Heart left ventricle (tissue), 16 donors: Measurements from ENCODE around the gene OR8B2. TPM values are rescaled to one million over a fixed set of nuclear protein-coding genes. Genes with fewer than 3 reads are reported as not detected.

ENCODE experiments used
- ATAC-seq, 4 donors: fragments of 200-7000 bp; cut with Tn5 transposase; one replicate each; pipeline ENCODE4 v1.9.1; 2020 to 2022; ENCODE audit warnings: moderate library complexity in 4 of 4, mild to moderate bottlenecking in 3 of 4, moderate number of reproducible peaks in 1 of 4
- DNase-seq, 5 donors: peaks; one replicate each; pipeline ENCODE4 v3.0.0-alpha.2; 2020
- H3K27ac ChIP-seq, 12 donors: fragments of 200-600 bp; sonication (generic) in 4 of 12; one replicate each; pipeline versions ENCODE4 v1.5.0 to v1.8.0; 2016 to 2022; ENCODE audit warnings: mild to moderate bottlenecking in 2 of 12
- H3K27me3 ChIP-seq, 9 donors: fragments of 200-600 bp; sonication (generic) in 2 of 9; one replicate each; pipeline versions ENCODE4 v1.5.1 to v1.8.0; 2016 to 2022; ENCODE audit warnings: mild to moderate bottlenecking in 3 of 9
- H3K36me3 ChIP-seq, 9 donors: fragments of 200-600 bp; sonication (generic) in 2 of 9; one replicate each; pipeline versions ENCODE4 v1.5.0 to v1.8.0; 2018 to 2022; ENCODE audit warnings: mild to moderate bottlenecking in 2 of 9
- H3K4me1 ChIP-seq, 12 donors: fragments of 200-600 bp; sonication (generic) in 4 of 12; one replicate each; pipeline versions ENCODE4 v1.5.0 to v1.8.0; 2016 to 2022; ENCODE audit warnings: mild to moderate bottlenecking in 3 of 12
- H3K4me3 ChIP-seq, 12 donors: fragments of 200-600 bp; sonication (generic) in 4 of 12; one replicate each; pipeline versions ENCODE4 v1.5.0 to v1.8.0; 2017 to 2022; ENCODE audit warnings: mild to moderate bottlenecking in 9 of 12, moderate library complexity in 4 of 12
- H3K9me3 ChIP-seq, 12 donors: fragments of 200-600 bp; sonication (generic) in 4 of 12; one replicate each; pipeline versions ENCODE4 v1.5.0 to v1.8.0; 2016 to 2022; ENCODE audit warnings: mild to moderate bottlenecking in 1 of 12
- CTCF ChIP-seq, 12 donors: fragments of 200-600 bp; sonication (generic) in 4 of 12; IDR thresholded peaks; one replicate each; pipeline versions ENCODE4 v1.5.0 to v1.8.0; 2018 to 2022; ENCODE audit warnings: antibody characterized with exemption in 12 of 12, mild to moderate bottlenecking in 5 of 12
- POLR2A ChIP-seq, 2 donors: fragments of 450-650 bp; IDR thresholded peaks; one replicate each; pipeline ENCODE4 v1.6.1; 2017; ENCODE audit warnings: antibody characterized with exemption in 2 of 2, mild to moderate bottlenecking in 2 of 2, moderate library complexity in 2 of 2
- WGBS, 4 donors: extraction: QIAGEN DNeasy Blood & Tissue Kit in 2 of 4; methylation state at CpG; one replicate each; pipeline versions ENCODE4 v1.1.5 to v1.1.7; 2013 to 2018; 5-methylcytosine and 5-hydroxymethylcytosine counted together
- intact Hi-C, 10 donors: fragments of 100-400 bp; cut with DNase I; formaldehyde crosslinking; loops; one replicate each; pipeline versions ENCODE4 v1.11.1 to v1.14.2; 2022
- long read RNA-seq, 3 donors: library from polyadenylated mRNA; unstranded; transcript quantifications; one replicate each; pipeline ENCODE4 v2.0.0, GENCODE V29; 2020 to 2021
- polyA plus RNA-seq, 2 donors: library from polyadenylated mRNA; stranded (reverse); fragments of 200-250 nt; gene quantifications; one replicate each; pipeline ENCODE4 v1.2.3, GENCODE V29; 2013
- total RNA-seq, 9 donors: library from RNA; depleted of rRNA in 2 of 9; stranded (reverse); fragments of >200 nt in 2 of 9; fragmentation: NEBNext Ultra II Directional in 3 of 9; extraction: Animal tissue kit (Norgen Biotek cat#: 25700) in 3 of 9; gene quantifications; one replicate each; pipeline versions ENCODE4 v1.1.0 to v1.2.4, GENCODE V29; 2016 to 2023
- donor health status: ischemic (EF 13 %, LVEDD 7.1; RV severe dilation, severe dysfunction).
- donor health status: healthy with polysubstance abuse.
- donor health status: DM: no; HTN: yes; CAD: no.
- donor health status: DM: no; HTN: no; CAD: no.
- donor health status: ischemic (EF 25% LVEDD 6.9; RV normal size, moderate dysfunction).
- donor health status: ischemic (EF 25% LVEDD 5.7; RV mildly dilated, moderate dysfunction).
- donor health status: healthy.
- donor health status: DM: yes; HTN: yes; CAD: no.
- donor health status: ischemic (EF 35%, LVEDD 5.7; RV mildly dilated, moderate dysfunction).
- donor health status: nonischemic (EF 11% LVEDD 7.7; RV severe dilation, severe dysfunction).
- donor health status: DM: yes; HTN: yes; CAD: no.
- donor health status: PGD.
- donor health status: ischemic (EF 29% LVEDD 5.4; RV normal size, mild dysfunction).
- donor health status: nonischemic (EF 23%, LVEDD 6.1; RV moderate dilation, normal function).

The OR8B2 gene
- not detected for total RNA-seq
- not detected for polyA plus RNA-seq
- long read RNA-seq, donor 1: 0 reads
- long read RNA-seq, donor 2: 0 reads
- long read RNA-seq, donor 3: 0 reads

DNA sequence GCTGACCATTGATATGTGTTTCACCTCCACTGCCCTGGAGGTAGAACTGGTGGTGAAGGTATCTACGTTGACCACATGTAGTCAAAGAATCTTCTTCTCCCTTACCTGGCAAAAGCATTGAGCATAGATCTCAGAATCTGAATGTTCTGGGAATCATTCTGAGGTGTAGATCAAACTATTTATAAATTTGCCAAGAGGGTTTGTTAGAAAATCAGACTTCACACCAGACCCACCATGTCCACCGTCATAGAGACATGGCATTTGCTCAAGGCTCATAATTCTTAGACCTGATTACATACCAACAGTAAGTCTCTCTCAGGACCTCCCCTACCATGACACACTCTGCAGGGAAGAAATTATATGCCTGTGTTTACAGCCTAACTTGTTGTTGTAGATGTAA, at the start of gene OR8B2:
TSS of gene OR8B2 (minus strand) at position 101 of the 400 bp plus-strand sequence. CDS start 1,156 bp downstream, outside the sequence.
- Histone ChIP-seq H3K4me3 (no peak within 1 kb of the TSS), H3K27ac (no peak within 1 kb of the TSS), H3K9me3 (no peaks in the 10 kb centered on the region), H3K27me3 (no peaks in the 10 kb centered on the region), H3K36me3 (no peaks in the 10 kb centered on the region), H3K4me1 (no peaks in the 10 kb centered on the region)
- no peak for DNase-seq
- ATAC-seq: no peak
- no peak for TF ChIP-seq CTCF (IDR thresholded peaks at IDR 0.05)
- TF ChIP-seq POLR2A (IDR thresholded peaks at IDR 0.05): no peak
- intact Hi-C loops: no loop called here
- 85 to 90% (median 87%) methylated on average over 2 of the region's 2 CpGs for WGBS, 4 donors

DNA sequence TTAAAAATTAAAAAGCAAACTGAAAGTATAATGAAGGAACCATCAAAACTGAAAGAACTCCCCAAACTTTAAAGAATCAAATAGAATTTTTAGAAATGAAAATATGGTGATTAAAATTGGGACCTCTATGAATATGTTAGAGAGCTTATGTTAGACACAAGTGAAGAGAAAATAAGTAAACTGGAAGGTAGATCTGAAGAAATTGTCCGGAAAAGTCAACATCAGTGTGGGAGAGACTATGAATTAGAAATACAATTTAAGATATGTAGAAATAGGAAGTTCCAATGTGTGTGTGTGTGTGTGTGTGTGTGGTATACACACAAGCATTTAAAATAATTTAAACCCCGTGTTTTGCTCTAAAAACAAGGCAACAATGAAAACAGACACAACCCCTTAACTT, 45.3 kb upstream of the OR8B2 start:
- no peaks in the 10 kb centered on the region for H3K27me3 ChIP-seq
- H3K4me1 ChIP-seq: no peaks in the 10 kb centered on the region
- no peak overlapping the region for H3K27ac ChIP-seq
- peaks cover 0 to 17% (median 4%) of the 10 kb centered on the region in 12 donors for H3K9me3 ChIP-seq
- ATAC-seq (no peak), DNase-seq (no peak)
- H3K36me3 ChIP-seq: no peaks in the 10 kb centered on the region
- H3K4me3 ChIP-seq: no peak overlapping the region
- intact Hi-C loops: no loop called here
- TF ChIP-seq CTCF (IDR thresholded peaks at IDR 0.05): no peak
- no peak for TF ChIP-seq POLR2A (IDR thresholded peaks at IDR 0.05)
- WGBS, 4 donors: 70 to 81% (median 77%) methylated on average over 2 of the region's 2 CpGs

GRCh38 chr11:124424384-124424921, 40.2 kb upstream of the OR8B2 start, which contains the start of gene OR8B4:
OR8B4 (minus strand) TSS chr11:124424871; CDS start chr11:124424871, 0 bp downstream.
- intact Hi-C loops: loop anchor here in 1 of 10 donors (5.0 kb wide), 1 partner anchor 153 kb away; no protein-coding TSS in a partner anchor
- DNase-seq: no peak
- no peak within 1 kb of the TSS for H3K27ac ChIP-seq
- 82 to 95% (median 92%) methylated on average over 2 of the region's 2 CpGs for WGBS, 4 donors
- TF ChIP-seq CTCF (IDR thresholded peaks at IDR 0.05): no peak
- no peak for TF ChIP-seq POLR2A (IDR thresholded peaks at IDR 0.05)
- peaks cover 0 to 15% (median 0%) of the 10 kb centered on the region in 9 donors for H3K27me3 ChIP-seq
- no peak for ATAC-seq
- H3K4me3 ChIP-seq: no peak within 1 kb of the TSS
- H3K4me1 ChIP-seq: no peaks in the 10 kb centered on the region
- H3K36me3 ChIP-seq: no peaks in the 10 kb centered on the region
- H3K9me3 ChIP-seq: peaks cover 0 to 9% (median 0%) of the 10 kb centered on the region in 12 donors

- no peak for DNase-seq
- Histone ChIP-seq H3K4me3 (no peak overlapping the region), H3K9me3 (no peaks in the 10 kb centered on the region), H3K4me1 (no peaks in the 10 kb centered on the region), H3K36me3 (no peaks in the 10 kb centered on the region), H3K27ac (no peak overlapping the region), H3K27me3 (peaks cover 0 to 19% (median 0%) of the 10 kb centered on the region in 9 donors)
- 82 to 87% (median 86%) methylated on average over 4 of the region's 4 CpGs for WGBS, 4 donors
- intact Hi-C loops: loop anchor here in 1 of 10 donors (5.0 kb wide), 1 partner anchor 156 kb away; no protein-coding TSS in a partner anchor
- no peak for ATAC-seq
- no peak for TF ChIP-seq POLR2A (IDR thresholded peaks at IDR 0.05)
- no peak for TF ChIP-seq CTCF (IDR thresholded peaks at IDR 0.05)
Measured at GRCh38 chr11:124421043-124421442, 36.7 kb upstream of the OR8B2 start.
